Prostate gland (tissue), 2 donors: ENCODE measurements around the gene NPB. TPM values are rescaled to one million over a fixed set of nuclear protein-coding genes. Genes with fewer than 3 reads are reported as not detected.

Experiments used
- DNase-seq: peaks from one replicate; pipeline ENCODE4 v3.0.0-alpha.2; 2019; ENCODE audit warnings: low spot score
- H3K27ac ChIP-seq, 2 donors: fragments of 200-600 bp; sonication (generic); 2 replicates each; pipeline ENCODE4 v1.5.1; 2017 to 2019
- H3K27me3 ChIP-seq: fragments of 200-600 bp; sonication (generic); replicated peaks from 2 replicates; pipeline ENCODE4 v1.5.1; 2019; ENCODE audit not compliant: insufficient read depth
- H3K36me3 ChIP-seq, 2 donors: fragments of 200-600 bp; sonication (generic); 1 replicate in 1 of 2; 2 replicates in 1 of 2; pipeline versions ENCODE4 v1.5.1 to v1.8.1; 2017 to 2019
- H3K4me1 ChIP-seq: fragments of 200-600 bp; sonication (generic); replicated peaks from 2 replicates; pipeline ENCODE4 v1.5.1; 2019
- H3K4me3 ChIP-seq, 2 donors: fragments of 200-600 bp; sonication (generic); 2 replicates each; pipeline ENCODE4 v1.5.1; 2017 to 2019
- H3K9me3 ChIP-seq: fragments of 200-600 bp; sonication (generic); 2 replicates; pipeline ENCODE4 v1.5.1; 2017
- POLR2A ChIP-seq: fragments of 450-650 bp; IDR thresholded peaks from one replicate; pipeline ENCODE4 v1.6.1; 2016; ENCODE audit warnings: antibody characterized with exemption, mild to moderate bottlenecking
- POLR2AphosphoS5 ChIP-seq: sonication (generic); formaldehyde crosslinking; IDR thresholded peaks from one replicate; pipeline ENCODE4 v1.6.1; 2017; ENCODE audit warnings: antibody characterized with exemption
- WGBS: methylation state at CpG from one replicate; pipeline ENCODE4 v1.1.5; 2018; 5-methylcytosine and 5-hydroxymethylcytosine counted together
- intact Hi-C: fragments of 100-400 bp; cut with DNase I; formaldehyde crosslinking; loops from one replicate; pipeline ENCODE4 v1.14.2; 2022
- total RNA-seq, 2 donors: library from RNA; depleted of rRNA; stranded (reverse); fragments of >200 nt; gene quantifications; one replicate each; pipeline ENCODE4 v1.1.0, GENCODE V29; 2016
- TF ChIP-seq, protein P1 (sequence below), 4 experiments: fragments of 200-600 bp in 2 of 4; fragments of 450-650 bp in 2 of 4; sonication (generic) in 2 of 4; IDR thresholded peaks; 1 replicate in 3 of 4; 2 replicates in 1 of 4; pipeline ENCODE4 v1.5.1; 2016 to 2019; ENCODE audit warnings: antibody characterized with exemption in 4 of 4, mild to moderate bottlenecking in 2 of 4, moderate library complexity in 2 of 4

The NPB gene
- total RNA-seq, 2 donors from 2014 or later = 9.8 to 10.9 TPM

DNA sequence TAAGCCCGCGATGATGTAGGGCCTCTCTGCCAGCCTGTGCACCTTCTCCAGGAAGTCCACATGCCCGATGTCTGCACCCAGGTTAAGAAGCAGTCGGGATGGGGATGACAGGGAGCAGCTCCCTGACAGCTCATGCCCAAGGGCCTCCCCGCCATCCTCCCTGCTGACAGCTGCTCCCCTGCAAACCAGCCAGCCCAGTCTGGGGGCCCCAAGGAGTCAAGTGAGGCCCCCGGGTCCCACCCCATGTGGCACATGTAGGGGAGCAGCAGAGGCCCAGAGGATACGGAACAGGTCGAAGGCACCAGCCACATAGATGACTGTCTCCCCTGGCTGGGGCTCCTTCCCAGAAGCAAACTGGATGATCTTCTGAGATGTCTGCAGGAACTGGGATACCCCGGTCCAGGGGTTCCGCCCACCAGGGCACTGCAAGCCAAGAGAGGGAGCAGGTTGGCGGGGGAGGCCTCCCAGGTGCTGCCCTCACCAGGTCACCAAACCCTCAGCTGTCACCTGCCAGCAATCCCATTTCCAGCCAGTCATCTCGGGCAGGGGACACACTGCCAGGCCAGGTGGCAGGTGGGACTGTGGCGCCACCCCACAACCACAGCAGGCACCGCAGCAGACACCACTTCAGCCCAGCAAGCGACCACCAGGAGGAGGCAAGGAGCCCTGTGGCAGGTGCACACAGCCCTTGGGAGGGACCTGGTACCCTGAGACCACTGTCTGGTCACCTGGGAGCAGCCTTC is 4.6 kb downstream of the NPB start:
- no peaks in the 10 kb centered on the region for H3K9me3 ChIP-seq
- H3K27ac ChIP-seq = no peak overlapping the region
- WGBS = 91% methylated on average over 15 of the region's 15 CpGs
- H3K4me3 ChIP-seq = no peak overlapping the region
- H3K27me3 ChIP-seq = no peaks in the 10 kb centered on the region
- DNase-seq = no peak
- intact Hi-C loops = no loop called here
- peaks cover 10% of the 10 kb centered on the region for H3K4me1 ChIP-seq
- TF ChIP-seq POLR2AphosphoS5 (no peak), POLR2A (no peak)
- TF ChIP-seq, protein P1, sequence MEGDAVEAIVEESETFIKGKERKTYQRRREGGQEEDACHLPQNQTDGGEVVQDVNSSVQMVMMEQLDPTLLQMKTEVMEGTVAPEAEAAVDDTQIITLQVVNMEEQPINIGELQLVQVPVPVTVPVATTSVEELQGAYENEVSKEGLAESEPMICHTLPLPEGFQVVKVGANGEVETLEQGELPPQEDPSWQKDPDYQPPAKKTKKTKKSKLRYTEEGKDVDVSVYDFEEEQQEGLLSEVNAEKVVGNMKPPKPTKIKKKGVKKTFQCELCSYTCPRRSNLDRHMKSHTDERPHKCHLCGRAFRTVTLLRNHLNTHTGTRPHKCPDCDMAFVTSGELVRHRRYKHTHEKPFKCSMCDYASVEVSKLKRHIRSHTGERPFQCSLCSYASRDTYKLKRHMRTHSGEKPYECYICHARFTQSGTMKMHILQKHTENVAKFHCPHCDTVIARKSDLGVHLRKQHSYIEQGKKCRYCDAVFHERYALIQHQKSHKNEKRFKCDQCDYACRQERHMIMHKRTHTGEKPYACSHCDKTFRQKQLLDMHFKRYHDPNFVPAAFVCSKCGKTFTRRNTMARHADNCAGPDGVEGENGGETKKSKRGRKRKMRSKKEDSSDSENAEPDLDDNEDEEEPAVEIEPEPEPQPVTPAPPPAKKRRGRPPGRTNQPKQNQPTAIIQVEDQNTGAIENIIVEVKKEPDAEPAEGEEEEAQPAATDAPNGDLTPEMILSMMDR (IDR thresholded peaks at IDR 0.05) = no peak
- no peaks in the 10 kb centered on the region for H3K36me3 ChIP-seq

DNA sequence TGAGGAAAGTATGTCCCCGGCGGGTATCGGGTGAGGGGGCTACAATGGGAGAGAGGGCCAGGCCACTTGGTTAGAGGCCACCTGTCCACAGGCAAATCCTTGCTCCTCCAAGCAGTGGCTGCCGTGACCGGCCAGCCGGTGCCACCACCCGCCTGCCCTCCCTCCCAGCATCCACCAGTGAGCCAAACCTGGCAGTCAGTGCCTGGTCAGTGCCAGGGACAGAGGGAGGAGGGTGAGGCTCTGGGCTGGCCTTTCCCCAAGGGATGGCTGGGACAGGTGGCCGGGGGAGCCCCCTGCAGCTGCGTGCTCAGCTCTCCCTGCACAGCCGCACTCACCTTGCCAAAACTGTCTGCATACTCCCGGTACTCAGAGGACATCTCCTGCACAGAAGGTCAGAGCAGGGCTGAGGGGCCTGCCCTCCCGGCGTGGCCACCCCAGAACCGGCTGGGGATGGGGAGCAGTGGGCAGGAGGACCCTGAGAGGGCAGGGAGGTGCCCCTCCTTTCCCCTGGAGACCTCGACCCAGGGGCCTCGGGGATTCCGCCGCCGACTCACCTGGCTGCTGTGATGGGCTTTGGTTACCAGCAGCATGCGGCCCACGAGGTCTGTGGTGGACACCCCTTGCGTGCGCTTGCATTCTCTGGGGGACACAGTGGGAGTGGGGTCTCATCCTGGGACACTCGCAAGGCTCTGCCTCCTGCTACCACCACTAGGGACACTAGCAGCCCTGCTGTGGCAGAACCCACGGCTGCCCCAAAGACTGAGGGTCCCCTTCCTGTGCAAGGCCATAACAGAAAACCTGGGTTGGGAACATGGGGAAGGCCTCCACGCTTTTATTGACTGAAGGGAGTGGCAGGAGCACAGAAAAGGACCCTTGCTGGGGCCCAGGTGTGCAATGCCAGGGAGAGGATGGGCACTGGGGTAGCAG is 5.4 kb downstream of the NPB start:
- 95% methylated on average over 16 of the region's 26 CpGs for WGBS
- H3K36me3 ChIP-seq = no peaks in the 10 kb centered on the region
- H3K27ac ChIP-seq = no peak overlapping the region
- H3K9me3 ChIP-seq = no peaks in the 10 kb centered on the region
- no peak overlapping the region for H3K4me3 ChIP-seq
- DNase-seq = no peak
- peaks cover 8% of the 10 kb centered on the region for H3K4me1 ChIP-seq
- no peaks in the 10 kb centered on the region for H3K27me3 ChIP-seq
- intact Hi-C loops = no loop called here
- no peak for TF ChIP-seq POLR2AphosphoS5
- no peak for TF ChIP-seq POLR2A
- TF ChIP-seq, protein P1 (IDR thresholded peaks at IDR 0.05) = no peak

- H3K9me3 ChIP-seq = no peaks in the 10 kb centered on the region
- peaks cover 4 to 5% of the 10 kb centered on the region in 2 donors for H3K36me3 ChIP-seq
- H3K4me1 ChIP-seq = peaks cover 6% of the 10 kb centered on the region
- WGBS = 96% methylated on average over 11 of the region's 11 CpGs
- TF ChIP-seq, protein P1 (IDR thresholded peaks at IDR 0.05) = no peak
- TF ChIP-seq POLR2A = no peak
- TF ChIP-seq POLR2AphosphoS5 = no peak
- no peak overlapping the region for H3K4me3 ChIP-seq
- no peak overlapping the region for H3K27ac ChIP-seq
- intact Hi-C loops = no loop called here
- H3K27me3 ChIP-seq = no peaks in the 10 kb centered on the region
- no peak for DNase-seq
Observed at GRCh38 chr17:81908793-81909192, 6.8 kb downstream of the NPB start.

DNA sequence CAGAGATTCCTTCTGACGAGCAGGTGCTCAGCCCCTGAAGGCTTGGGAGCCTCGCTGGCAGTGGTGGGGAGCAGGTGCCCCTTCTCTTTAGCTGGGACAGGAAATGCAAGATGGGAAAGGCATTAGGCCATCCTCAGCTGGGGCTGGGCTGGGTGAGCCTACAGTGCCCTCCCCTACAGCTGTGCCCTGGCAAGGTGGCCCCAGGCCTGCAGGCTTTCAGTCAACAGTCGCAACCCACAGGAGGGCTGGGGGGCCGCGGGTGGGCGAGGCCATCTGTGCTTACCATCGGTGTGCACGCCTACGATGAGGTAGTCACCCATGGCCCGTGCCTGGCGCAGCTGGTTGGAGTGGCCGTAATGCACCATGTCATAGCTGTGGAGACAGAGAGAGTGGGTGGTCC is 7.2 kb downstream of the NPB start:
- Histone ChIP-seq H3K4me3 (no peak overlapping the region), H3K9me3 (no peaks in the 10 kb centered on the region), H3K27ac (no peak overlapping the region), H3K36me3 (peaks cover 7 to 10% of the 10 kb centered on the region in 2 donors), H3K4me1 (peaks cover 6% of the 10 kb centered on the region), H3K27me3 (no peaks in the 10 kb centered on the region)
- 98% methylated on average over 11 of the region's 12 CpGs for WGBS
- intact Hi-C loops = no loop called here
- no peak for DNase-seq
- TF ChIP-seq POLR2A (no peak), POLR2AphosphoS5 (no peak)
- TF ChIP-seq, protein P1 (IDR thresholded peaks at IDR 0.05) = no peak
